ENCODE data around the gene SBF1. TPM values are rescaled to one million over a fixed set of nuclear protein-coding genes. Genes with fewer than 3 reads are reported as not detected.

The SBF1 gene
- total and polyA plus RNA-seq, 2 of the 13 experiments (the other 11 are each of a cell fraction or from before 2014, with no cell fraction given) = 31.7 to 40.9 TPM

DNA sequence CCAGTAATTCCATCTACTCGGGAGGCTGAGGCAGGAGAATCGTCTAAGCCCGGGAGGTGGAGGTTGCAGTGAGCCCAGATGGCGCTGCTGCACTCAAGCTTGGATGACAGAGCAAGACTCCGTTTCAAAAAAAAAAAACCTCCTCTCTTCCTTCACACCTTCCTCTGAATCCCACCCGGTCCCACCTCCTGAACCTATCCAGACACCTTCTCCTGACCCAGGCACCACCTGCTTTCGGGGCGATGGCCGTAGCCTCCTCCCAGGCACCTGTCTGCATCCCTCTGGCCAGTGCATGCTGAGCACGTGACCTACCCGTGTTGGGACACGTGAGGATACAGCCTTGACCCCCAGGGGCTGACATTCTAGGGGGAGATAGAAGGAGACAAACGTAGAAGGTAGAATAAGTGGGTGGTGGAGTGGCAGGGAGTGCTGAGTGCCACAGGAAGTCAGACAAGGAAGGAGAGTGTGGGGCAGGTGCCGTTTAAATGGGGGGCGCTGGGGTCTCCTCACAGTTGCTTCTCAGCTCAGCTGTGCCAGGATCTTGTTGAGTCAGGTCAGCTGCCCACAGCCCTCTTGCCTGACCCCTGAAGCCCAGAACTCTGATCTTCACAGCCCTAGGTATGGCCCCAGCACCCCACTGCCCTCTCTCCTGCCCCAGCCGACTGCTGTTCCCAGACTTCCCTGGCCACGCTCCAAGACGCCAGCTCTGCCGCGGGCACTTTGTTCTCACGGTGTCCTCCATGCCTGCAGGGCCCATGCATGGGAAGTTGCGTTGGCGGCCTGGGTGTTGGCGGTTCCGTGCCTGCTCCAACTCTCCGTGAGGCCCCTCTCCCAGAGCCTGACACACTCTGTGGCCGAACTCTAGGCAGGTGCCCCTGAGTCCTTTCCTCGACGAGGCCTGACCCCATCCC, 10.6 kb upstream of the SBF1 start (continued):
- TF ChIP-seq, protein P1, sequence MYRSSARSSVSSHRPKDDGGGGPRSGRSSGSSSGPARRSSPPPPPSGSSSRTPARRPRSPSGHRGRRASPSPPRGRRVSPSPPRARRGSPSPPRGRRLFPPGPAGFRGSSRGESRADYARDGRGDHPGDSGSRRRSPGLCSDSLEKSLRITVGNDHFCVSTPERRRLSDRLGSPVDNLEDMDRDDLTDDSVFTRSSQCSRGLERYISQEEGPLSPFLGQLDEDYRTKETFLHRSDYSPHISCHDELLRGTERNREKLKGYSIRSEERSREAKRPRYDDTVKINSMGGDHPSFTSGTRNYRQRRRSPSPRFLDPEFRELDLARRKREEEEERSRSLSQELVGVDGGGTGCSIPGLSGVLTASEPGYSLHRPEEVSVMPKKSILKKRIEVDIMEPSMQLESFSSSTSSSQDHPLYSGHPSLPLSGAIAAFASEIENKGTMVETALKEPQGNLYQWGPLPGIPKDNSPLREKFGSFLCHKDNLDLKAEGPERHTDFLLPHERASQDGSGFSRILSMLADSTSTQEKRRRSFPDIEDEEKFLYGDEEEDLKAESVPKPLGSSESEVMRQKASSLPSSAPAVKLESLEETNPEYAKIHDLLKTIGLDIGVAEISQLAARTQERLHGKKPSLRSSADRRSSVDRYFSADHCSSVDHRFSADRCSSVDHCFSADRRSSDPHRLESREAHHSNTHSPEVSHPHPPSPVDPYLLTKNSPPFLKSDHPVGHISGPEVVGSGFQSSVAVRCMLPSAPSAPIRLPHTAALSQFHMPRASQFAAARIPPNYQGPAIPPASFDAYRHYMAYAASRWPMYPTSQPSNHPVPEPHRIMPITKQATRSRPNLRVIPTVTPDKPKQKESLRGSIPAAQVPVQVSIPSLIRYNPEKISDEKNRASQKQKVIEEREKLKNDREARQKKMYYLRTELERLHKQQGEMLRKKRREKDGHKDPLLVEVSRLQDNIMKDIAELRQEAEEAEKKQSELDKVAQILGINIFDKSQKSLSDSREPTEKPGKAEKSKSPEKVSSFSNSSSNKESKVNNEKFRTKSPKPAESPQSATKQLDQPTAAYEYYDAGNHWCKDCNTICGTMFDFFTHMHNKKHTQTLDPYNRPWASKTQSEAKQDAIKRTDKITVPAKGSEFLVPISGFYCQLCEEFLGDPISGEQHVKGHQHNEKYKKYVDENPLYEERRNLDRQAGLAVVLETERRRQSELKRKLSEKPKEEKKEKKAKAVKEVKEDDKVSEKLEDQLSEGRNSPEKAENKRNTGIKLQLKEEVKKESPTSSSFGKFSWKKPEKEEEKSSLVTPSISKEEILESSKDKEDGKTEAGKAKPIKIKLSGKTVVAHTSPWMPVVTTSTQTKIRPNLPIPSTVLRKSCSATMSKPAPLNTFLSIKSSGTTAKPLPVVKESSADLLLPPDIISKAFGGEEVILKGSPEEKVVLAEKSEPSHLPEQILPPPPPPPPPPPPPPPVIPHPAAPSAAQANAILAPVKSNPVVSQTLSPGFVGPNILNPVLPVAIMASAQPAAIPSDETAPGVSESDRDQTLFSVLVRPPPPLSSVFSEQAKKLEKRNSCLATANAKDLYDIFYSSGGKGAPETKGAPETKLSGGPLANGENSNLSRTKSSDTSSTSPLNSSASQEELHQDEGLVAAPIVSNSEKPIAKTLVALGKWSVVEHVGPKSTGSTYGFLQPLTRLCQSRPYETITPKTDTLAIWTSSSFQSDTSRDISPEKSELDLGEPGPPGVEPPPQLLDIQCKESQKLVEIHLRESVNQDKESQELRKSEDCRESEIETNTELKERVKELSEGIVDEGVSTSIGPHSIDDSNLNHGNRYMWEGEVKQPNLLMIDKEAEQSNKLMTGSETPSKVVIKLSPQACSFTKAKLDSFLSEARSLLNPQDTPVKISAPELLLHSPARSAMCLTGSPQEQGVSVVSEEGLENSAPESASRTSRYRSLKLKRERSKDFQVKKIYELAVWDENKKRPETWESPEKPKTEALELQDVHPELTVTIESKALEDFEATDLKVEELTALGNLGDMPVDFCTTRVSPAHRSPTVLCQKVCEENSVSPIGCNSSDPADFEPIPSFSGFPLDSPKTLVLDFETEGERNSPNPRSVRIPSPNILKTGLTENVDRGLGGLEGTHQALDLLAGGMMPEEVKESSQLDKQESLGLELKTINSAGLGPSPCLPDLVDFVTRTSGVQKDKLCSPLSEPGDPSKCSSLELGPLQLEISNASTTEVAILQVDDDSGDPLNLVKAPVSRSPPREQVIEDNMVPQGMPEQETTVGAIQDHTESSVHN (CRISPR knock-in tag; IDR thresholded peaks at IDR 0.05) = peak; percentile 98; the same call in 1 of the 2 replicates
- TF ChIP-seq TOPORS (CRISPR knock-in tag; IDR thresholded peaks at IDR 0.05) (peak; percentile 72; the same call in 1 of the 2 replicates), ZNF572 (CRISPR knock-in tag; IDR thresholded peaks at IDR 0.05) (no peak), PAF1 (CRISPR knock-in tag; IDR thresholded peaks at IDR 0.05) (peak; percentile 81; the same call in 1 of the 2 replicates), DPF2 (CRISPR knock-in tag; IDR thresholded peaks at IDR 0.05; ENCODE audit: borderline replicate concordance, low read depth) (0 out of 2 replicates have a peak, but pooled peaks have one; percentile 20), ZNF790 (CRISPR knock-in tag; IDR thresholded peaks at IDR 0.05; ENCODE audit: borderline replicate concordance) (no peak), NFKB2 (CRISPR knock-in tag; IDR thresholded peaks at IDR 0.05; ENCODE audit: borderline replicate concordance) (no peak), TGIF2 (CRISPR knock-in tag; IDR thresholded peaks at IDR 0.05) (peak; percentile 88), PLRG1 (conservative IDR thresholded peaks at IDR 0.05) (no peak), DNMT1 (CRISPR knock-in tag; IDR thresholded peaks at IDR 0.05) (peak; percentile 72; the same call in 1 of the 2 replicates), TBX3 (IDR thresholded peaks at IDR 0.05; ENCODE audit: borderline replicate concordance) (0 out of 2 replicates have a peak, but pooled peaks have one; percentile 24), EZH2 (conservative IDR thresholded peaks at IDR 0.05; ENCODE audit: low read depth, low read length) (no peak), RAD21 (CRISPR knock-in tag; IDR thresholded peaks at IDR 0.05) (no peak), ZNF816 (CRISPR knock-in tag; IDR thresholded peaks at IDR 0.05; ENCODE audit: borderline replicate concordance) (peak; percentile 44; the same call in 1 of the 2 replicates), GABPB1 (CRISPR knock-in tag; IDR thresholded peaks at IDR 0.05) (peak; percentile 36; the same call in 1 of the 2 replicates)
- TF ChIP-seq, protein P2, sequence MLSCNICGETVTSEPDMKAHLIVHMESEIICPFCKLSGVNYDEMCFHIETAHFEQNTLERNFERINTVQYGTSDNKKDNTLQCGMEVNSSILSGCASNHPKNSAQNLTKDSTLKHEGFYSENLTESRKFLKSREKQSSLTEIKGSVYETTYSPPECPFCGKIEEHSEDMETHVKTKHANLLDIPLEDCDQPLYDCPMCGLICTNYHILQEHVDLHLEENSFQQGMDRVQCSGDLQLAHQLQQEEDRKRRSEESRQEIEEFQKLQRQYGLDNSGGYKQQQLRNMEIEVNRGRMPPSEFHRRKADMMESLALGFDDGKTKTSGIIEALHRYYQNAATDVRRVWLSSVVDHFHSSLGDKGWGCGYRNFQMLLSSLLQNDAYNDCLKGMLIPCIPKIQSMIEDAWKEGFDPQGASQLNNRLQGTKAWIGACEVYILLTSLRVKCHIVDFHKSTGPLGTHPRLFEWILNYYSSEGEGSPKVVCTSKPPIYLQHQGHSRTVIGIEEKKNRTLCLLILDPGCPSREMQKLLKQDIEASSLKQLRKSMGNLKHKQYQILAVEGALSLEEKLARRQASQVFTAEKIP (CRISPR knock-in tag; IDR thresholded peaks at IDR 0.05; ENCODE audit: borderline replicate concordance) = no peak
- TF ChIP-seq, protein P3, sequence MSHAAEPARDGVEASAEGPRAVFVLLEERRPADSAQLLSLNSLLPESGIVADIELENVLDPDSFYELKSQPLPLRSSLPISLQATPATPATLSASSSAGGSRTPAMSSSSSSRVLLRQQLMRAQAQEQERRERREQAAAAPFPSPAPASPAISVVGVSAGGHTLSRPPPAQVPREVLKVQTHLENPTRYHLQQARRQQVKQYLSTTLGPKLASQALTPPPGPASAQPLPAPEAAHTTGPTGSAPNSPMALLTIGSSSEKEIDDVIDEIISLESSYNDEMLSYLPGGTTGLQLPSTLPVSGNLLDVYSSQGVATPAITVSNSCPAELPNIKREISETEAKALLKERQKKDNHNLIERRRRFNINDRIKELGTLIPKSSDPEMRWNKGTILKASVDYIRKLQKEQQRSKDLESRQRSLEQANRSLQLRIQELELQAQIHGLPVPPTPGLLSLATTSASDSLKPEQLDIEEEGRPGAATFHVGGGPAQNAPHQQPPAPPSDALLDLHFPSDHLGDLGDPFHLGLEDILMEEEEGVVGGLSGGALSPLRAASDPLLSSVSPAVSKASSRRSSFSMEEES (CRISPR knock-in tag; IDR thresholded peaks at IDR 0.05) = peak; percentile 90

Measured in HepG2 (cell line).